HCT116 (cell line): Measurements from ENCODE around the gene EEF1G. TPM values are rescaled to one million over a fixed set of nuclear protein-coding genes. Genes with fewer than 3 reads are reported as not detected.
"Not testable (repeated sequence)": the region's sequence is repeated elsewhere in the genome, so short reads cannot be mapped to it uniquely, and the experiment has no call there.

Experiments used
- ATAC-seq: fragments of 200-7000 bp; cut with Tn5 transposase; 2 replicates; pipeline ENCODE4 v1.9.1; 2020; ENCODE audit warnings: mild to moderate bottlenecking, moderate library complexity
- BruUV-seq: library from RNA; stranded (reverse); fragments of 400-500 nt; replicated peaks from 2 replicates; lab custom pipeline; 2021; lab: Mats Ljungman, UMichigan
- CTCF ChIA-PET: fragments of 300-600 bp; sonication (Branson Sonifier 250); formaldehyde crosslinking; loops from one replicate; lab custom pipeline; 2021; ENCODE audit warnings: antibody characterized with exemption; lab: Charles Lee
- POLR2A ChIA-PET: fragments of 300-600, 350-600 bp; sonication (Branson Sonifier 250); formaldehyde crosslinking; loops from one replicate; lab custom pipeline; 2021; ENCODE audit warnings: antibody characterized with exemption; lab: Charles Lee
- RAD21 ChIA-PET, 2 experiments: fragments of 300-600 bp; sonication (Branson Sonifier 250); formaldehyde crosslinking; loops; one replicate each; lab custom pipeline; 2023; ENCODE audit warnings: low total read pairs in 2 of 2; ENCODE audit not compliant: uncharacterized antibody in 2 of 2, unreplicated experiment in 2 of 2, low non-redundant PET in 1 of 2; lab: Charles Lee
- DNase-seq: peaks from one replicate; pipeline ENCODE4 v3.0.0-alpha.2; 2010; ENCODE audit warnings: low read depth, low spot score
- H2AFZ ChIP-seq: fragments of 200-600 bp; shearing (Covaris generic), sonication (generic); 2 replicates; pipeline ENCODE4 v1.6.1; 2017; ENCODE audit warnings: low read depth, mixed run types, mixed read lengths, antibody characterized with exemption, low read length; ENCODE audit not compliant: poor library complexity, severe bottlenecking
- H3K27ac ChIP-seq: 2 replicates; pipeline ENCODE4 v1.5.1; 2012; ENCODE audit warnings: low read depth, low read length
- H3K27me3 ChIP-seq: fragments of 200-600 bp; sonication (generic); 2 replicates; pipeline ENCODE4 v1.6.1; 2016; ENCODE audit warnings: mixed run types, low read length, mixed read lengths; ENCODE audit not compliant: insufficient read depth
- H3K36me3 ChIP-seq, 2 experiments: fragments of 200-500 bp in 1 of 2; fragments of 200-600 bp in 1 of 2; sonication (Bioruptor generic) in 1 of 2; sonication (generic) in 1 of 2; 2 replicates each; pipeline versions ENCODE4 v1.5.1 to v1.6.1; 2014 to 2016; ENCODE audit warnings: low read length in 2 of 2, inconsistent platforms in 1 of 2, mixed read lengths in 1 of 2, mixed run types in 1 of 2; ENCODE audit not compliant: insufficient read depth in 2 of 2, control insufficient read depth in 1 of 2
- H3K4me1 ChIP-seq, 2 experiments: fragments of 200-600 bp in 1 of 2; sonication (generic) in 1 of 2; 2 replicates each; pipeline versions ENCODE4 v1.5.1 to v1.6.1; 2012 to 2017; ENCODE audit warnings: low read length in 2 of 2, inconsistent platforms in 1 of 2, mild to moderate bottlenecking in 1 of 2, mixed read lengths in 1 of 2, mixed run types in 1 of 2, moderate library complexity in 1 of 2; ENCODE audit not compliant: insufficient read depth in 2 of 2, control insufficient read depth in 1 of 2
- H3K4me2 ChIP-seq: fragments of 200-600 bp; sonication (generic); 2 replicates; pipeline ENCODE4 v1.6.1; 2017; ENCODE audit warnings: mixed run types, low read length, mixed read lengths
- H3K4me3 ChIP-seq, 2 experiments: fragments of 200-600 bp in 1 of 2; sonication (generic) in 1 of 2; replicated peaks in 1 of 2; 2 replicates each; pipeline ENCODE4 v1.5.1; 2011 to 2016; ENCODE audit warnings: low read length in 2 of 2, control low read depth in 1 of 2, low read depth in 1 of 2, mild to moderate bottlenecking in 1 of 2, mixed read lengths in 1 of 2, mixed run types in 1 of 2
- H3K79me2 ChIP-seq: fragments of 200-600 bp; sonication (generic); 2 replicates; pipeline ENCODE4 v1.6.1; 2017; ENCODE audit warnings: mild to moderate bottlenecking, mixed run types, low read length, moderate library complexity, mixed read lengths; ENCODE audit not compliant: insufficient read depth
- H3K9ac ChIP-seq: fragments of 200-600 bp; sonication (generic); 2 replicates; pipeline ENCODE4 v1.6.1; 2016; ENCODE audit warnings: low read length, mixed read lengths
- H3K9me2 ChIP-seq: fragments of 200-600 bp; sonication (generic), shearing (Covaris generic); 2 replicates; pipeline ENCODE4 v1.6.1; 2017; ENCODE audit warnings: mixed run types, mild to moderate bottlenecking, moderate library complexity; ENCODE audit not compliant: insufficient read depth
- H3K9me3 ChIP-seq, 2 experiments: fragments of 200-500 bp in 1 of 2; fragments of 200-600 bp in 1 of 2; sonication (Bioruptor generic) in 1 of 2; sonication (generic) in 1 of 2; 2 replicates each; pipeline ENCODE4 v1.6.1; 2014 to 2017; ENCODE audit warnings: low read length in 2 of 2, mixed read lengths in 2 of 2, inconsistent platforms in 1 of 2, low read depth in 1 of 2, mild to moderate bottlenecking in 1 of 2, mixed run types in 1 of 2, moderate library complexity in 1 of 2; ENCODE audit not compliant: control insufficient read depth in 1 of 2, insufficient read depth in 1 of 2
- H4K20me1 ChIP-seq: fragments of 200-600 bp; sonication (generic), shearing (Covaris generic); 2 replicates; pipeline ENCODE4 v1.6.1; 2017; ENCODE audit warnings: mixed run types, mild to moderate bottlenecking, moderate library complexity; ENCODE audit not compliant: insufficient read depth
- EZH2 ChIP-seq: fragments of 200-600 bp; sonication (generic); IDR thresholded peaks from 2 replicates; pipeline ENCODE4 v1.6.1; 2017; ENCODE audit warnings: antibody characterized with exemption, mixed run types
- YY1 ChIP-seq: IDR thresholded peaks from 2 replicates; pipeline ENCODE4 v1.6.1; 2011; ENCODE audit warnings: low read length, low read depth, moderate library complexity, mild to moderate bottlenecking; ENCODE audit not compliant: insufficient replicate concordance; ENCODE audit errors: extremely low read depth
- intact Hi-C: fragments of 100-400 bp; cut with micrococcal nuclease; formaldehyde crosslinking; loops from 2 replicates; pipeline ENCODE4 v1.10.0; 2022
- total RNA-seq: library from RNA; stranded (reverse); gene quantifications from one replicate; pipeline ENCODE4 v1.2.1, GENCODE V29; 2021; ENCODE audit not compliant: unreplicated experiment

The EEF1G gene
- total RNA-seq, 1 experiment from 2014 or later, result 1,901 TPM

DNA sequence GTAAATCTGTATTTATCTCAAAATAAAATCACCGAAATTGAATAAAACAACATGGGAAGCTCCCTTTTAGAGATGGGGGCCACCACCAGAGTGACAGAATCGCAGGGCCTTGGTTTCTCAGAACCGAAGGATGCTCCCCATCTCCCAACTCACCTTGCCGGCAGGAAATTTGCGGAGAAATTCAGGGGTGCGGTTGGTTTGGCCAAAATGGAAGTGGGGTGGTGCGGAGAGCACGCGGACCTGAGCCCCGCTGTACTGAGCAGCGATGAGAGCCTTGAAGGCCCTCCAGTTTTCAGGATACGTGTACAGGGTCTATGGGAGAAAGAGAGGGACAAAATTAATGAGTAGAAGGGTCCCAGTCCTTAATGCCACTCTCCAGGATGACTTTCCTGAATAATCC, 1.3 kb downstream of the EEF1G start (continued):
- TF ChIP-seq EZH2 (no peak), YY1 (no peak)

DNA sequence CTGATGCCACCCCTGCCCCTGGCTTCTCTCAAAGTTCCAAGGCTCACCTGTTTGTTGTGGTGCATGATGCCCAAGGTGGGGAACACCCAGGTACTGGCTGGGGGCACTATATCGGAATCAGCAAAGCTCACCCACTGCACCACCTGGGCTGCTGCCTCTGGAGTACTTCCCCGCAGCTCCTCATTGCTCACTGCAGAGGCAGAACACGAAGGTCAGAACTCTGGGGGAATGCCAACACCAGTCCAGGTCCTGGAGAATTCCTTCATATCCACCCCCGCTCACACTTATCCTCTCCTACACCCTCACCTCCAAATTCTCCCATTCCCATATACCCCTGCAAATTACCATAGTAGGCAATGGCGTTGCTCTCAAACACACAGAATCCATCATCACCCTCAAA, 2.2 kb downstream of the EEF1G start:
- POLR2A ChIA-PET, intact Hi-C loops, H3K4me3 ChIP-seq, H3K27me3 ChIP-seq, RAD21 ChIA-PET, H3K27ac ChIP-seq, DNase-seq, H3K9me3 ChIP-seq, BruUV-seq, ATAC-seq, H2AFZ ChIP-seq, H3K9me2 ChIP-seq: not testable (repeated sequence)
- CTCF ChIA-PET, result interaction anchor here (2.0 kb wide), 1 partner anchor 10 kb away, joined by 7 read pairs; no protein-coding TSS in a partner anchor
- Histone ChIP-seq H4K20me1 (peaks cover 22% of the 10 kb centered on the region; the same call in 1 of the 2 replicates), H3K4me1 (peaks cover 8 to 37% of the 10 kb centered on the region in 2 experiments), H3K4me2 (peak overlapping the region; percentile 87; the same call in 1 of the 2 replicates), H3K79me2 (peaks cover 72% of the 10 kb centered on the region), H3K9ac (peak overlapping the region; percentile 98; the same call in 1 of the 2 replicates), H3K36me3 (peaks cover 42 to 68% of the 10 kb centered on the region in 2 experiments)

DNA sequence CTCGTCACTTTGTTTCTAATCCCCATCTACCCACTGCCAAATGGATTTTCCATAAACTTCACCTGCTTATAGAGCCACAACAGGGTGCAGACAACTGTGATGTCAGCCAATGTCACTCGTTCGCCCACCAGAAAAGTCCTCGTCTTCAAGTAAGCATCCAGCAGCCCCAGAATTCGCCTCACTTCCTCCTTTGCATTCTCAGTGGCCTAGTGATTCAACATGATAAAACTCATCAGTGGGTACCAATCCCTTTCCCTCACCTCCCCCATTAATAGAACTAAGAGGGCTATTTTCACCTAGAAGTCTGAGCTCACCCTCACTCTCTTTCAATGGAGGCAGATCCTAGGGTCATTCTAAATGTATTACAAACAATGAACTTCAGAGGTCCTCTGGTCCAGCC, 2.8 kb downstream of the EEF1G start:
- Histone ChIP-seq H4K20me1 (peaks cover 24% of the 10 kb centered on the region; the same call in 1 of the 2 replicates), H3K4me2 (0 out of 2 replicates have a peak overlapping the region, but pooled peaks have one; percentile 87), H3K36me3 (peaks cover 45 to 72% of the 10 kb centered on the region in 2 experiments), H3K4me1 (peaks cover 9 to 43% of the 10 kb centered on the region in 2 experiments), H3K79me2 (peaks cover 78% of the 10 kb centered on the region)
- H3K4me3 ChIP-seq, DNase-seq, RAD21 ChIA-PET, ATAC-seq, intact Hi-C loops, H3K27ac ChIP-seq, H3K9ac ChIP-seq, BruUV-seq, H2AFZ ChIP-seq, H3K9me3 ChIP-seq, H3K27me3 ChIP-seq, H3K9me2 ChIP-seq: not testable (repeated sequence)
- POLR2A ChIA-PET, result interaction anchor here (0.8 kb wide), 1 partner anchor 12 kb away, joined by 4 read pairs; no protein-coding TSS in a partner anchor
- CTCF ChIA-PET, result interaction anchor here (2.0 kb wide), 1 partner anchor 10 kb away, joined by 7 read pairs; no protein-coding TSS in a partner anchor
